NB4 (cell line): Measurements from ENCODE around the gene ZFAND5.

Experiments
- DNase-seq: peaks from one replicate; pipeline ENCODE4 v3.0.0; 2010; ENCODE audit warnings: low read depth
- H3K4me3 ChIP-seq: one replicate; pipeline ENCODE4 v1.5.1; 2011; ENCODE audit warnings: mild to moderate bottlenecking, low read depth, low read length, moderate library complexity
- CTCF ChIP-seq: IDR thresholded peaks from one replicate; pipeline ENCODE4 v1.5.1; 2012; ENCODE audit warnings: low read depth, low read length
- MAX ChIP-seq: IDR thresholded peaks from 2 replicates; pipeline ENCODE4 v1.6.1; 2011; ENCODE audit warnings: low read depth, low read length
- MYC ChIP-seq: IDR thresholded peaks from 2 replicates; pipeline ENCODE4 v1.6.1; 2011; ENCODE audit warnings: low read depth, low read length
- POLR2A ChIP-seq: IDR thresholded peaks from 2 replicates; pipeline ENCODE4 v1.6.1; 2011; ENCODE audit warnings: mild to moderate bottlenecking; ENCODE audit not compliant: insufficient read length; ENCODE audit errors: extremely low read depth

The ZFAND5 gene

GRCh38 chr9:72362680-72363139, 2.3 kb downstream of the ZFAND5 start:
- no peak for TF ChIP-seq CTCF
- TF ChIP-seq MAX: peak; percentile 82
- peak; percentile 66 for DNase-seq

GRCh38 chr9:72362118-72362531, 2.9 kb downstream of the ZFAND5 start:
- no peak for TF ChIP-seq POLR2A
- TF ChIP-seq MYC: no peak
- no peak for TF ChIP-seq CTCF
- TF ChIP-seq MAX: no peak
- H3K4me3 ChIP-seq: peak overlapping the region; percentile 88
- no peak for DNase-seq

More at GRCh38 chr9:72362680-72363139, 2.3 kb downstream of the ZFAND5 start:
- peak overlapping the region; percentile 88 for H3K4me3 ChIP-seq

- peak overlapping the region; percentile 88 for H3K4me3 ChIP-seq
- TF ChIP-seq CTCF (no peak), POLR2A (no peak), MYC (no peak), MAX (no peak)
- DNase-seq: no peak
Observed at GRCh38 chr9:72361217-72361616, 3.8 kb downstream of the ZFAND5 start.

GRCh38 chr9:72360324-72360723, 4.7 kb downstream of the ZFAND5 start:
- peak overlapping the region; percentile 11 for H3K4me3 ChIP-seq
- no peak for TF ChIP-seq MYC
- TF ChIP-seq MAX: no peak
- no peak for TF ChIP-seq CTCF
- TF ChIP-seq POLR2A: no peak
- no peak for DNase-seq

- TF ChIP-seq MAX: no peak
- TF ChIP-seq POLR2A: no peak
- TF ChIP-seq CTCF: no peak
- no peak for TF ChIP-seq MYC
- no peak for DNase-seq
- no peak overlapping the region for H3K4me3 ChIP-seq
Observed at GRCh38 chr9:72356041-72356582, 8.9 kb downstream of the ZFAND5 start.

GRCh38 chr9:72355153-72355552, 9.9 kb downstream of the ZFAND5 start:
- no peak for DNase-seq
- TF ChIP-seq POLR2A (no peak), MYC (no peak), MAX (no peak), CTCF (no peak)
- no peak overlapping the region for H3K4me3 ChIP-seq
